Measurements from ENCODE around the gene FAM43A. TPM values are rescaled to one million over a fixed set of nuclear protein-coding genes. Genes with fewer than 3 reads are reported as not detected.

Gene FAM43A
- total RNA-seq: 4.8 TPM
- 1 to 10 TPM; 4.8 to 9.4 (median 7.4) TPM for polyA plus RNA-seq

- H3K9me3 Mint-ChIP-seq: no peaks in the 10 kb centered on the region
- no peaks in the 10 kb centered on the region for H3K36me3 ChIP-seq (ENCODE audit: control insufficient read depth, insufficient read depth, low read length)
- H3K27ac Mint-ChIP-seq: peak within 1 kb of the TSS in 2 of 3 donors; percentile 56 to 84
- DNase-seq (peak; percentile 60 to 94 (median 64)), ATAC-seq (ENCODE audit: low read depth in 2 of 2) (peak; percentile 42 to 54)
- H3K27me3 Mint-ChIP-seq: peaks cover 18% of the 10 kb centered on the region
- H3K4me3 Mint-ChIP-seq: peak within 1 kb of the TSS; percentile 91 to 98 (median 92)
- H3K4me1 Mint-ChIP-seq: peaks cover 12 to 50% (median 35%) of the 10 kb centered on the region in 4 donors
- H3K4me1 ChIP-seq (ENCODE audit: control insufficient read depth, insufficient read depth, low read length, poor library complexity, severe bottlenecking): peaks cover 52% of the 10 kb centered on the region
- H3K4me3 ChIP-seq (ENCODE audit: low read depth, low read length): peak within 1 kb of the TSS; percentile 78
- no peaks in the 10 kb centered on the region for H3K36me3 Mint-ChIP-seq
- peak within 1 kb of the TSS; percentile 49 for H3K27ac ChIP-seq (ENCODE audit: insufficient read depth, low read length, poor library complexity, severe bottlenecking)
- no peaks in the 10 kb centered on the region for H3K9me3 ChIP-seq (ENCODE audit: control insufficient read depth in 2 of 2, low read length in 2 of 2)
- peaks cover 4% of the 10 kb centered on the region for H3K27me3 ChIP-seq (ENCODE audit: control insufficient read depth, insufficient read depth, low read length)
Measured at GRCh38 chr3:194685718-194686413, at the start of gene FAM43A. Gene FAM43A (plus strand): TSS chr3:194685883. CDS start chr3:194686827, 944 bp downstream.

GRCh38 chr3:194637066-194637465, 48.6 kb upstream of the FAM43A start:
- no peak for DNase-seq
- peak overlapping the region in 2 of 3 donors; percentile 62 to 86 for H3K27ac Mint-ChIP-seq

GRCh38 chr3:194637541-194638400, 47.9 kb upstream of the FAM43A start:
- Mint-ChIP-seq H3K9me3 (no peaks in the 10 kb centered on the region), H3K27me3 (no peaks in the 10 kb centered on the region), H3K4me1 (peaks cover 0 to 24% (median 10%) of the 10 kb centered on the region in 4 donors), H3K27ac (peak overlapping the region in 2 of 3 donors; percentile 83 to 86), H3K36me3 (peaks cover 20% of the 10 kb centered on the region), H3K4me3 (peak overlapping the region in 1 of 4 donors; percentile 43)
- Histone ChIP-seq H3K4me3 (ENCODE audit: low read depth, low read length) (no peak overlapping the region), H3K27ac (ENCODE audit: insufficient read depth, low read length, poor library complexity, severe bottlenecking) (no peak overlapping the region), H3K4me1 (ENCODE audit: control insufficient read depth, insufficient read depth, low read length, poor library complexity, severe bottlenecking) (peaks cover 8% of the 10 kb centered on the region), H3K36me3 (ENCODE audit: control insufficient read depth, insufficient read depth, low read length) (peaks cover 26% of the 10 kb centered on the region), H3K9me3 (ENCODE audit: control insufficient read depth in 2 of 2, low read length in 2 of 2) (no peaks in the 10 kb centered on the region), H3K27me3 (ENCODE audit: control insufficient read depth, insufficient read depth, low read length) (no peaks in the 10 kb centered on the region)
- DNase-seq (no peak), ATAC-seq (ENCODE audit: low read depth in 2 of 2) (no peak)

More at GRCh38 chr3:194637066-194637465, 48.6 kb upstream of the FAM43A start:
- H3K4me1 ChIP-seq (ENCODE audit: control insufficient read depth, insufficient read depth, low read length, poor library complexity, severe bottlenecking): peaks cover 15% of the 10 kb centered on the region
- Mint-ChIP-seq H3K36me3 (peaks cover 16% of the 10 kb centered on the region), H3K9me3 (no peaks in the 10 kb centered on the region), H3K27me3 (no peaks in the 10 kb centered on the region), H3K4me1 (peaks cover 0 to 28% (median 10%) of the 10 kb centered on the region in 4 donors), H3K4me3 (no peak overlapping the region)
- no peak overlapping the region for H3K4me3 ChIP-seq (ENCODE audit: low read depth, low read length)
- ATAC-seq (ENCODE audit: low read depth in 2 of 2): no peak
- no peak overlapping the region for H3K27ac ChIP-seq (ENCODE audit: insufficient read depth, low read length, poor library complexity, severe bottlenecking)
- no peaks in the 10 kb centered on the region for H3K9me3 ChIP-seq (ENCODE audit: control insufficient read depth in 2 of 2, low read length in 2 of 2)
- H3K27me3 ChIP-seq (ENCODE audit: control insufficient read depth, insufficient read depth, low read length): no peaks in the 10 kb centered on the region
- peaks cover 20% of the 10 kb centered on the region for H3K36me3 ChIP-seq (ENCODE audit: control insufficient read depth, insufficient read depth, low read length)

GRCh38 chr3:194638991-194639605, 46.6 kb upstream of the FAM43A start:
- H3K27me3 ChIP-seq (ENCODE audit: control insufficient read depth, insufficient read depth, low read length): no peaks in the 10 kb centered on the region
- H3K4me3 ChIP-seq (ENCODE audit: low read depth, low read length): no peak overlapping the region
- ATAC-seq (ENCODE audit: low read depth in 2 of 2) (no peak), DNase-seq (no peak)
- Mint-ChIP-seq H3K4me3 (peak overlapping the region in 1 of 4 donors; percentile 34), H3K4me1 (peaks cover 0 to 20% (median 10%) of the 10 kb centered on the region in 4 donors), H3K27me3 (no peaks in the 10 kb centered on the region), H3K27ac (peak overlapping the region in 2 of 3 donors; percentile 58 to 68), H3K9me3 (no peaks in the 10 kb centered on the region), H3K36me3 (peaks cover 32% of the 10 kb centered on the region)
- peaks cover 37% of the 10 kb centered on the region for H3K36me3 ChIP-seq (ENCODE audit: control insufficient read depth, insufficient read depth, low read length)
- H3K4me1 ChIP-seq (ENCODE audit: control insufficient read depth, insufficient read depth, low read length, poor library complexity, severe bottlenecking): no peaks in the 10 kb centered on the region
- no peak overlapping the region for H3K27ac ChIP-seq (ENCODE audit: insufficient read depth, low read length, poor library complexity, severe bottlenecking)
- H3K9me3 ChIP-seq (ENCODE audit: control insufficient read depth in 2 of 2, low read length in 2 of 2): no peaks in the 10 kb centered on the region

GRCh38 chr3:194640829-194641228, 44.9 kb upstream of the FAM43A start:
- H3K4me1 ChIP-seq (ENCODE audit: control insufficient read depth, insufficient read depth, low read length, poor library complexity, severe bottlenecking): no peaks in the 10 kb centered on the region
- peak overlapping the region in 1 of 3 donors; percentile 5 for H3K27ac Mint-ChIP-seq
- H3K36me3 ChIP-seq (ENCODE audit: control insufficient read depth, insufficient read depth, low read length): peaks cover 51% of the 10 kb centered on the region
- H3K9me3 Mint-ChIP-seq: no peaks in the 10 kb centered on the region
- ATAC-seq (ENCODE audit: low read depth in 2 of 2) (peak; percentile 53 to 60), DNase-seq (peak; percentile 23 to 62 (median 50))
- H3K4me3 Mint-ChIP-seq: no peak overlapping the region
- peaks cover 0 to 18% (median 12%) of the 10 kb centered on the region in 4 donors for H3K4me1 Mint-ChIP-seq
- no peaks in the 10 kb centered on the region for H3K27me3 ChIP-seq (ENCODE audit: control insufficient read depth, insufficient read depth, low read length)
- H3K27ac ChIP-seq (ENCODE audit: insufficient read depth, low read length, poor library complexity, severe bottlenecking): no peak overlapping the region
- no peak overlapping the region for H3K4me3 ChIP-seq (ENCODE audit: low read depth, low read length)
- peaks cover 45% of the 10 kb centered on the region for H3K36me3 Mint-ChIP-seq
- H3K9me3 ChIP-seq (ENCODE audit: control insufficient read depth in 2 of 2, low read length in 2 of 2): no peaks in the 10 kb centered on the region
- H3K27me3 Mint-ChIP-seq: no peaks in the 10 kb centered on the region

- H3K36me3 ChIP-seq (ENCODE audit: control insufficient read depth, insufficient read depth, low read length): peaks cover 63% of the 10 kb centered on the region
- H3K9me3 ChIP-seq (ENCODE audit: control insufficient read depth in 2 of 2, low read length in 2 of 2): no peaks in the 10 kb centered on the region
- H3K27me3 ChIP-seq (ENCODE audit: control insufficient read depth, insufficient read depth, low read length): no peaks in the 10 kb centered on the region
- DNase-seq (no peak), ATAC-seq (ENCODE audit: low read depth in 2 of 2) (no peak)
- H3K4me3 ChIP-seq (ENCODE audit: low read depth, low read length): no peak overlapping the region
- H3K4me1 Mint-ChIP-seq: peaks cover 0 to 15% (median 12%) of the 10 kb centered on the region in 4 donors
- no peak overlapping the region for H3K27ac ChIP-seq (ENCODE audit: insufficient read depth, low read length, poor library complexity, severe bottlenecking)
- H3K27me3 Mint-ChIP-seq: no peaks in the 10 kb centered on the region
- no peak overlapping the region for H3K27ac Mint-ChIP-seq
- H3K4me1 ChIP-seq (ENCODE audit: control insufficient read depth, insufficient read depth, low read length, poor library complexity, severe bottlenecking): no peaks in the 10 kb centered on the region
- no peak overlapping the region for H3K4me3 Mint-ChIP-seq
- peaks cover 54% of the 10 kb centered on the region for H3K36me3 Mint-ChIP-seq
- no peaks in the 10 kb centered on the region for H3K9me3 Mint-ChIP-seq
Measured at GRCh38 chr3:194642769-194643168, 42.9 kb upstream of the FAM43A start.

GRCh38 chr3:194647747-194648146, 37.9 kb upstream of the FAM43A start:
- H3K27ac ChIP-seq (ENCODE audit: insufficient read depth, low read length, poor library complexity, severe bottlenecking): no peak overlapping the region
- Mint-ChIP-seq H3K4me1 (peaks cover 0 to 8% (median 0%) of the 10 kb centered on the region in 4 donors), H3K4me3 (no peak overlapping the region), H3K36me3 (peaks cover 73% of the 10 kb centered on the region), H3K9me3 (no peaks in the 10 kb centered on the region), H3K27me3 (no peaks in the 10 kb centered on the region), H3K27ac (no peak overlapping the region)
- peaks cover 83% of the 10 kb centered on the region for H3K36me3 ChIP-seq (ENCODE audit: control insufficient read depth, insufficient read depth, low read length)
- H3K4me3 ChIP-seq (ENCODE audit: low read depth, low read length): no peak overlapping the region
- DNase-seq (no peak), ATAC-seq (ENCODE audit: low read depth in 2 of 2) (no peak)
- no peaks in the 10 kb centered on the region for H3K4me1 ChIP-seq (ENCODE audit: control insufficient read depth, insufficient read depth, low read length, poor library complexity, severe bottlenecking)
- H3K27me3 ChIP-seq (ENCODE audit: control insufficient read depth, insufficient read depth, low read length): no peaks in the 10 kb centered on the region
- H3K9me3 ChIP-seq (ENCODE audit: control insufficient read depth in 2 of 2, low read length in 2 of 2): no peaks in the 10 kb centered on the region

Measured in CD4-positive, CD25-positive, alpha-beta regulatory T cell (primary cell).